GM12878 (cell line): Measurements from ENCODE around the gene PSME3IP1. TPM values are rescaled to one million over a fixed set of nuclear protein-coding genes. Genes with fewer than 3 reads are reported as not detected.

Experiments
- ATAC-seq: fragments of 200-7000 bp; cut with Tn5 transposase; 3 replicates; pipeline ENCODE4 v1.9.1; 2020; ENCODE audit warnings: mild to moderate bottlenecking, moderate library complexity
- BruUV-seq: library from RNA; stranded (reverse); fragments of 400-500 nt; replicated peaks from 2 replicates; lab custom pipeline; 2021; lab: Mats Ljungman, UMichigan
- CTCF ChIA-PET: fragments of 300-600 bp; sonication (Branson Sonifier 250); formaldehyde crosslinking; extraction: SDS; loops from one replicate; lab custom pipeline; 2021; ENCODE audit warnings: inconsistent platforms; lab: Yijun Ruan, JAX
- POLR2A ChIA-PET: fragments of 350-600 bp; formaldehyde crosslinking; extraction: SDS; loops from one replicate; lab custom pipeline; 2021; ENCODE audit warnings: inconsistent platforms; lab: Charles Lee
- RAD21 ChIA-PET: fragments of 300-600 bp; sonication (Branson Sonifier 250); formaldehyde crosslinking; loops from one replicate; lab custom pipeline; 2023; ENCODE audit warnings: antibody characterized with exemption; ENCODE audit not compliant: unreplicated experiment; lab: Charles Lee
- SMC1A ChIA-PET: fragments of 300-600 bp; sonication (Branson Sonifier 250); formaldehyde crosslinking; loops from one replicate; lab custom pipeline; 2023; ENCODE audit not compliant: unreplicated experiment, uncharacterized antibody; lab: Charles Lee
- DNase-seq: peaks from one replicate; pipeline ENCODE4 v3.0.0-alpha.2; 2011; ENCODE audit warnings: low read depth, low spot score
- FAIRE-seq: peaks from 3 replicates; lab custom pipeline; 2011; peaks lifted over from hg19 to GRCh38; lab: Jason Lieb, UNC
- H2AFZ ChIP-seq: 2 replicates; pipeline ENCODE4 v1.6.0; 2011; ENCODE audit warnings: low read depth, low read length, control low read depth; ENCODE audit not compliant: control insufficient read depth
- H3K27ac ChIP-seq: 2 replicates; pipeline ENCODE4 v1.5.1; 2011; ENCODE audit warnings: control low read depth; ENCODE audit not compliant: control insufficient read depth, insufficient read depth
- H3K27me3 ChIP-seq, 2 experiments: replicated peaks in 1 of 2; 2 replicates each; pipeline versions ENCODE4 v1.6.0 to v1.6.1; 2011; ENCODE audit warnings: low read length in 1 of 2; ENCODE audit not compliant: control insufficient read depth in 2 of 2, insufficient read depth in 2 of 2
- H3K36me3 ChIP-seq, 2 experiments: 2 replicates each; pipeline ENCODE4 v1.5.1; 2011; ENCODE audit warnings: low read length in 1 of 2; ENCODE audit not compliant: control insufficient read depth in 2 of 2, insufficient read depth in 2 of 2
- H3K4me1 ChIP-seq: 2 replicates; pipeline ENCODE4 v1.6.1; 2011; ENCODE audit warnings: mild to moderate bottlenecking, low read length, moderate library complexity, mixed read lengths; ENCODE audit not compliant: control insufficient read depth, insufficient read depth
- H3K4me2 ChIP-seq: 2 replicates; pipeline ENCODE4 v1.6.0; 2011; ENCODE audit warnings: control low read depth; ENCODE audit not compliant: control insufficient read depth, insufficient read depth
- H3K4me3 ChIP-seq: fragments of 200-600 bp; sonication (generic); 2 replicates; pipeline ENCODE4 v1.5.1; 2016
- H3K79me2 ChIP-seq: 2 replicates; pipeline ENCODE4 v1.6.0; 2011; ENCODE audit warnings: low read length; ENCODE audit not compliant: control insufficient read depth, insufficient read depth
- H3K9ac ChIP-seq: 2 replicates; pipeline ENCODE4 v1.8.0; 2011; ENCODE audit warnings: low read length, control low read depth, mixed read lengths; ENCODE audit not compliant: control insufficient read depth, insufficient read depth
- H3K9me3 ChIP-seq: replicated peaks from 3 replicates; pipeline ENCODE4 v1.5.1; 2011; ENCODE audit warnings: mild to moderate bottlenecking, low read length; ENCODE audit not compliant: control insufficient read depth, insufficient read depth
- H4K20me1 ChIP-seq: 2 replicates; pipeline ENCODE4 v1.6.0; 2011; ENCODE audit not compliant: control insufficient read depth, insufficient read depth
- CBFB ChIP-seq: IDR thresholded peaks from 2 replicates; pipeline ENCODE4 v1.6.1; 2016; ENCODE audit warnings: antibody characterized with exemption, low read depth
- ESRRA ChIP-seq: IDR thresholded peaks from 2 replicates; pipeline ENCODE4 v1.6.1; 2012; ENCODE audit warnings: mild to moderate bottlenecking, low read length, improper control_type of control experiment
- HDAC6 ChIP-seq: fragments of 200-600 bp; sonication (generic); IDR thresholded peaks from one replicate; pipeline ENCODE4 v1.8.0; 2017; ENCODE audit warnings: antibody characterized with exemption; ENCODE audit not compliant: unreplicated experiment
- KAT2A ChIP-seq: conservative IDR thresholded peaks from 2 replicates; pipeline ENCODE4 v1.6.1; 2011; ENCODE audit warnings: low read depth, low read length; ENCODE audit not compliant: control insufficient read depth
- MEF2B ChIP-seq: fragments of 450-650 bp; IDR thresholded peaks from 2 replicates; pipeline ENCODE4 v1.6.1; 2018; ENCODE audit warnings: mild to moderate bottlenecking, moderate library complexity; ENCODE audit not compliant: partially characterized antibody, poor library complexity, severe bottlenecking
- MTA2 ChIP-seq: fragments of 450-650 bp; IDR thresholded peaks from 2 replicates; pipeline ENCODE4 v1.6.1; 2016; ENCODE audit warnings: low read depth, mild to moderate bottlenecking, moderate library complexity
- MYB ChIP-seq: fragments of 150-350 bp; IDR thresholded peaks from 2 replicates; pipeline ENCODE4 v1.6.1; 2014; ENCODE audit warnings: mild to moderate bottlenecking, low read depth, low read length, borderline replicate concordance
- POLR2A ChIP-seq: IDR thresholded peaks from 2 replicates; pipeline ENCODE4 v1.6.1; 2011; ENCODE audit warnings: low read depth, mild to moderate bottlenecking, low read length
- RUNX3 ChIP-seq: IDR thresholded peaks from 2 replicates; pipeline ENCODE4 v1.6.1; 2012; ENCODE audit warnings: low read length, inconsistent platforms
- SMAD5 ChIP-seq: IDR thresholded peaks from 2 replicates; pipeline ENCODE4 v1.6.1; 2016; ENCODE audit warnings: antibody characterized with exemption, low read depth
- TAF1 ChIP-seq: IDR thresholded peaks from 2 replicates; pipeline ENCODE4 v1.6.1; 2011; ENCODE audit warnings: mild to moderate bottlenecking, low read depth, low read length, borderline replicate concordance
- WRNIP1 ChIP-seq: IDR thresholded peaks from 2 replicates; pipeline ENCODE4 v1.6.1; 2011; ENCODE audit warnings: low read depth, low read length, improper control_type of control experiment, borderline replicate concordance
- ZBTB33 ChIP-seq: fragments of 450-650 bp; IDR thresholded peaks from 2 replicates; pipeline ENCODE4 v1.6.1; 2017; ENCODE audit warnings: mild to moderate bottlenecking
- WGBS: methylation state at CpG from one replicate; pipeline ENCODE4 v1.1.6; 2016; ENCODE audit warnings: low lambda C conversion rate; ENCODE audit not compliant: insufficient replicate concordance, insufficient coverage; ENCODE audit errors: missing lambda C conversion rate; 5-methylcytosine and 5-hydroxymethylcytosine counted together
- in situ Hi-C: fragments of 300-500 bp; cut with MboI; formaldehyde crosslinking; loops from 9 replicates; pipeline ENCODE4 v1.14.3; 2018; ENCODE audit warnings: mixed read lengths
- intact Hi-C: fragments of 100-400 bp; cut with micrococcal nuclease; formaldehyde crosslinking; loops from one replicate; pipeline ENCODE4 v1.14.2; 2022; ENCODE audit not compliant: unreplicated experiment
- polyA plus RNA-seq, 11 experiments: library from polyadenylated mRNA; depleted of rRNA in 4 of 11; unstranded in 6 of 11; stranded (reverse) in 5 of 11; fragments of >200 nt; fragmentation: Nextera tagmentation in 4 of 11; fragmentation: Illumina TruSeq in 1 of 11; extraction: Ambion mirVana in 4 of 11; extraction: Trizol in 1 of 11; gene quantifications; 1 replicate in 1 of 11; 2 replicates in 10 of 11; pipeline versions ENCODE4 v1.2.1 to v1.2.3, GENCODE V29; 2011 to 2016; ENCODE audit warnings: inconsistent platforms in 2 of 11, missing spikeins in 2 of 11, low read depth in 1 of 11
- total RNA-seq, 4 experiments: library from RNA; depleted of rRNA in 3 of 4; stranded (reverse); fragments of >200 nt in 3 of 4; fragmentation: Illumina TruSeq in 1 of 4; extraction: Trizol in 1 of 4; gene quantifications; 2 replicates each; pipeline versions ENCODE4 v1.2.1 to v1.2.3, GENCODE V29; 2013 to 2021

PSME3IP1 gene
- total and polyA plus RNA-seq, 10 of the 15 experiments (the other 5 are each of a cell fraction or from before 2014, with no cell fraction given) = 67.9 to 174 (median 111) TPM

- no peaks in the 10 kb centered on the region for H3K9me3 ChIP-seq
- ATAC-seq (no peak), DNase-seq (no peak), FAIRE-seq (no peak)
- ChIA-PET POLR2A (no interaction called here), RAD21 (interaction anchor here (0.9 to 1.2 kb wide), 3 partner anchors 56 to 218 kb away, joined by 3 read pairs; no protein-coding TSS in a partner anchor), CTCF (interaction anchor here (0.6 to 1.5 kb wide), 3 partner anchors 12 to 101 kb away, joined by 3 to 8 read pairs (median 3); partner anchors contain the start of gene CPNE2), SMC1A (interaction anchor here (0.8 to 1.1 kb wide), 3 partner anchors 9 to 143 kb away, joined by 3 to 4 read pairs (median 3); no protein-coding TSS in a partner anchor)
- no TSS peak for BruUV-seq
- H3K79me2 ChIP-seq = peaks cover 84% of the 10 kb centered on the region
- H2AFZ ChIP-seq = no peak overlapping the region
- H3K27ac ChIP-seq = 0 out of 2 replicates have a peak overlapping the region, but pooled peaks have one; percentile 94
- H3K27me3 ChIP-seq = no peaks in the 10 kb centered on the region
- TF ChIP-seq TAF1 (no peak), MYB (no peak), ESRRA (no peak), KAT2A (no peak), POLR2A (no peak), WRNIP1 (no peak)
- H4K20me1 ChIP-seq = no peaks in the 10 kb centered on the region
- peak overlapping the region; percentile 95 for H3K9ac ChIP-seq
- peak overlapping the region; percentile 81 for H3K4me3 ChIP-seq
- no peaks in the 10 kb centered on the region for H3K36me3 ChIP-seq
- in situ Hi-C loops (no loop called here), intact Hi-C loops (no loop called here)
- H3K4me1 ChIP-seq = peaks cover 5% of the 10 kb centered on the region; the same call in 1 of the 2 replicates
- WGBS = 86% methylated on average over 4 of the region's 4 CpGs
- peak overlapping the region; percentile 85 for H3K4me2 ChIP-seq
These were observed 1.7 kb downstream of the PSME3IP1 start for GRCh38 chr16:57184113-57184512.

GRCh38 chr16:57179215-57179828 lies 6.5 kb downstream of the PSME3IP1 start:
- CTCF ChIA-PET = interaction anchor here (0.9 to 2.3 kb wide), 3 partner anchors 85 to 95 kb away, joined by 3 to 6 read pairs (median 3); partner anchors contain the start of gene CPNE2
- no peak overlapping the region for H3K9ac ChIP-seq
- H3K36me3 ChIP-seq = no peaks in the 10 kb centered on the region
- no peak for ATAC-seq
- no peak overlapping the region for H3K27ac ChIP-seq
- no peak for DNase-seq
- 97% methylated on average over 3 of the region's 3 CpGs for WGBS
- H3K27me3 ChIP-seq = no peaks in the 10 kb centered on the region
- peaks cover 43% of the 10 kb centered on the region for H3K79me2 ChIP-seq
- no peak overlapping the region for H3K4me2 ChIP-seq
- no peak for FAIRE-seq
- H2AFZ ChIP-seq = no peak overlapping the region
- intact Hi-C loops (no loop called here), in situ Hi-C loops (no loop called here)
- no peak overlapping the region for H3K4me3 ChIP-seq
- H4K20me1 ChIP-seq = no peaks in the 10 kb centered on the region
- peaks cover 5% of the 10 kb centered on the region; the same call in 1 of the 2 replicates for H3K4me1 ChIP-seq
- SMC1A ChIA-PET = interaction anchor here (0.9 to 2.1 kb wide), 5 partner anchors 9 to 112 kb away, joined by 3 to 5 read pairs (median 3); no protein-coding TSS in a partner anchor
- no peaks in the 10 kb centered on the region for H3K9me3 ChIP-seq
- RAD21 ChIA-PET = no interaction called here
- BruUV-seq = no TSS peak
- POLR2A ChIA-PET = interaction anchor here (0.6 kb wide), 1 partner anchor 49 kb away, joined by 4 read pairs; no protein-coding TSS in a partner anchor
- TF ChIP-seq RUNX3 = no peak
- no peak for TF ChIP-seq MEF2B
- no peak for TF ChIP-seq ZBTB33
- TF ChIP-seq CBFB = no peak
- TF ChIP-seq HDAC6 = no peak
- no peak for TF ChIP-seq MTA2
- no peak for TF ChIP-seq SMAD5
